HG03575 (cell line): Measurements from ENCODE around the gene F3.

Experiments
- ATAC-seq: cut with Tn5 transposase; IDR thresholded peaks from one replicate; pipeline ENCODE4 v1.9.1; 2021; ENCODE audit not compliant: unreplicated experiment, insufficient number of reproducible peaks, low FRiP score; ENCODE audit errors: extremely low read depth

F3 gene

DNA sequence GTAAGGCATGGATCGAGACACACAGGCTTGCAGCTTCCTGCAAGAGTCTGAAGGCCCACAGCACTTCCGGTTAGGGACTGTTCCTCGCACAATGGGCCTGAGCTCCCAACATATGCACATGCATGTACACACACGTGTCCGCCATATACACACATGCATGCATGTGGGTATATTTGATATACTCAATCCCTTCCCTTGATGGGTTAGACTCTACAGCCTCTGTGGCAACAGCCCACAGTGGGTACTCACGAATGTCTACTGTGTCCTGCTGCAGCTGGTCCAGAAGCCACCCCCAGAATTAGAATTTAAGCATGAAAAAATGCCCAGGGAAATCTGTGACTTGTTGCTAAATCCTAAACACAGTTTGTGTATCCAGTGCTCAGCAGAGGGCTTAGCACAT lies 9.9 kb downstream of the F3 start:
- ATAC-seq = no peak

- ATAC-seq = no peak
Measured at GRCh38 chr1:94530373-94530878, 11.1 kb downstream of the F3 start.

DNA sequence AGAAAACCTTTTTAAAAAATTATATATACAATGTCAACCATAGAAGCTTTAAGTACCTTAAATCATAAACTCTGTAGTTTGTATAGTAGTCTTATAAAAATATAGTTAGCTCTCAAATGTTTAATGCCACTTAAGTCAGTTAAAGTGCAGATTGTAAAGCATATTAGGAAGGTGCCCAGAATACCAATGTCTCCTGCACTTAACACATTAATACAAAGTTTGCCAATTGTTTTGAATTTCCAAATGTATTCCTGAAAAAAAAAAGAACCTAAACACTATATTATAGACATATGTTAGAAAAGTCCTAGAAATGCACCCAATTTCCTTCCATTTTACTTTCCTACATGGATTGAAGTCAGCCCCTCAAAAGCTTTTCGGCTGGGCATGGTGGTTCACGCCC lies 12.1 kb downstream of the F3 start:
- no peak for ATAC-seq

GRCh38 chr1:94528826-94529225 lies 12.7 kb downstream of the F3 start:
- no peak for ATAC-seq

- no peak for ATAC-seq
Measured at GRCh38 chr1:94528299-94528698, 13.3 kb downstream of the F3 start.

GRCh38 chr1:94527447-94528031 lies 14.0 kb downstream of the F3 start:
- ATAC-seq = no peak

DNA sequence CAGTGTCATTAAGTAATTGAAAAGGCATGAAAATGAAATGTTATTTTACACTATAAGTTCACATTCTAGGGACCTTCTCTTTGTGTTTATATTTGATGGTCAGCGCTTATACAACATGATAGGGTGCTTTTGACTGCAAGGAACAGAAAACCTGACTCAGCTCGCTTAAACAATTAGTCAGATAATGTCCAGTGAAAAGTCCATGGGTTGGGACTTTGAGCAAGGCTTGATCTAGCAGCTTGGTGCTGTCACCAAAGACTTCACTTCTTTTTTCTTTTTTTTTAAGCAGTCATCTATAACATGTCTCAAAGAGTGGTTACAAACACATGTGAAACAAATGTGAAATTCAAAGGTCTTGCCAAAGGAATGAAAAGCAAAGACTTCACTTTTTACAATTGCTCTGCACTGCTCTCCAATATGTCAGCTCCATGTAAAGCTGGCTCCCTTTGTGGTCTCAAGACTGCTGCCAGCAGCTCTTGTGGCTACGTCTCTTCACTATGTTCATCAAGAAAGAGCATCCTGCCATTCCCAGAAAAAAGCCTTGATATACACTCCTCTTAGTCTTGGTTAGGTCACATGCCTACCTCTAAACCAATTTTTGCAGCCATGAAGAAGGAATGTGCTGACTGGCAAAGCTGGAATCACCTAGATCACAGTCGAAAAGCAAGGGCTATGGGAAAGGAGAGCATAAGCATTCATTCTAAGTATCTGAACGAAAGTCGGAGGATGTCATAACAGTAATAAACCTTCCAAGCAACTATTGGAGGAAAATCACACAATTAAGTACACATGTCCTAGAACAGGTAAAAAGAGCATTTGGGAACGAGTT lies 15.2 kb downstream of the F3 start:
- no peak for ATAC-seq

DNA sequence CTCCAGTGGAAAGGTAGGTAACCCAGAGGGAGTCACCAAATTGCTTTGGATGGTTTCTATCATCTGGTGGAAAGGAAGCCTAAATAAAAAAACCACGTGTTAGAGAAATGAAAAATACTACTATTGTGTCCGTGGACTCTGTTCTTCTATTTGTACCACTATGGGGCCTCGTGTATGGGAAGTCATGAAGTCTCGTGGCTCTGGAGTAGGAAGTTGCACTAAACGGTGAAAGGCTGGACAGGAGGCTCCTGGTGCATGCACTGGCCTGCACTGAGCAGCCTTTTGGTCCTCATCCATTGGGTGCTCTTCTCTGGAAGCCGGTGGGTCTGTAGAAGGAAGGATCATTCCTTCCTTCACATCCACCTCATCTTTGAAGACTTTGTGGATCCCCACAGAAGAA lies 17.0 kb downstream of the F3 start:
- no peak for ATAC-seq

DNA sequence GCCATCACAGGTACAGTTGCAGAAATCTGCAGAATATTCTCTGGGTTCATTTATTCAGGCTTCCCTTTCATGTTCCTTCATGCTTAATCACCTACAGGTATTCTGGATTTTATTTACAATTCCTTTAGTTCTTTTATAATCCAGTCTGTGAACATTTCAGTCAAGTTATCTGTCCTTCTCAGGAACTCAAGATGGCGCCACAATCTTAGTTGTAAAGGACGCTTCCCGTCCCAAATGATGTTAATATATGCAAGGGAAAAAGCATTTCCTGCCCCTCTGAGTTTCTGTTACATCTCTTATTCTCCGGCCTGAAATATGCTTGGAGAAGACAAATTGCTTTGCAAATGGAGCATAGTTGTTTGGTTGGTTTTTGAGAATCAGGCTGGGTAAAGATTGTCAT lies 19.3 kb downstream of the F3 start:
- ATAC-seq = no peak

GRCh38 chr1:94519351-94519750 lies 22.2 kb downstream of the F3 start:
- no peak for ATAC-seq

GRCh38 chr1:94515296-94515947 lies 26.1 kb downstream of the F3 start:
- no peak for ATAC-seq

GRCh38 chr1:94514095-94514727 lies 27.3 kb downstream of the F3 start:
- ATAC-seq = no peak

DNA sequence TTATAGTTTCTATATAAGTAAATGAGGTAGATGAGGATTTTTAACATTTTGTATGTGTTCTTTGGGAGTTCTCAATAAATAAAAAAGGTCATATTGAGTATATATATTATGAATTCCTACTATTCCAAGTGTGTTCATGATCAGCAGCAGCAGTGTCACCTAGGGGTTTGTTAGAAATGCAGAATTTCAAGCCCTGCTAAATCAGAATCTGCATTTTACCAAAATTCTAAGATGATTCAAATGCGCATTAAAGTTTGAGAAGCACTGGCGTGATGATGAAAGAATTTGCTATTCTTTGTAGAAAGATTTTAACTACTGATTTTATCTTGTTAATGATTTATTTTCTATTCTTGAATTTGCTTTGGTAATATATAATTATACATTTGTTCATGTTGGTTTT lies 28.7 kb downstream of the F3 start:
- no peak for ATAC-seq

- ATAC-seq = no peak
Measured at GRCh38 chr1:94504601-94505000, 37.0 kb downstream of the F3 start.

DNA sequence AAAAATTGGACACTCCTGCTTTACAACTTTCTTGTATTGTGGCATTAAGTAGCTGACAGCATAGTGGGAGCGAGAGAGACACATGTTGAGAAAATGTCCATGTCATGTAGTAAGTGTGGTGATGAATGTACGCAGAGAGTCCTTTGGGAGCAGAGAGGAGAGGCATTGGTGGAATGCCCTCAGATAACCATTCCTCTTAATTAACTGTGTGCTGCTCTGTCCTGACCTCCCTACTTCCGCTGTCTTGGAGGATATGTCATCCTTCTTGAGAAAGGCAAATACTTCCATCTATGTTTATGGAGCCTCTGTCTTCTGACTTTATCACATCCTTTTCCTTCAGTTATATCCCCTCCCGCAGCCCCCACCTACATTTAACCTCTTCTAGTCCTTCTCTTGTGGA lies 38.4 kb downstream of the F3 start:
- no peak for ATAC-seq

DNA sequence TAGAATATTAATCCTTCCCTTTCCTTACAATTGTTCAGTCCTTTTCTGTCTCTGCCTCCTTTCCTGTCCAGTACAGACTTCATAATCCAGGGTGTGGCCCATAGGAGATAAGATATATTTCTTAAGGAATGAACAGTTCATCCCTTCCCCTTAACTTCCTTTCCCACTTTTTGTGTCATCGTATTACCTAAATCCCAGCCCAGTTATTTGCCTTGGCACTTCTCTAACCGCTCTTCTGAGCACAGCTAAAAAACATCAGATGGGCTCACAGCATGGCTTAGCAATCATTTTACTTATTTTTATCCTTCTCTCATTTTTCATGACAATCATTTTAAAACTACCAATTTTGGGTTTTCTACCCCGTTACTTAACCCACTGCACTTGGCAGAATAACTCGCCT lies 39.6 kb downstream of the F3 start:
- ATAC-seq = no peak

- ATAC-seq = no peak
Measured at GRCh38 chr1:94501426-94501825, 40.1 kb downstream of the F3 start.

GRCh38 chr1:94496076-94496755 lies 45.3 kb downstream of the F3 start:
- ATAC-seq = no peak

GRCh38 chr1:94490556-94490955 lies 51.0 kb downstream of the F3 start:
- no peak for ATAC-seq
